Keratinocyte (primary cell): ENCODE measurements around the gene ARID1B.

ENCODE experiments used
- CTCF ChIP-seq, 3 experiments: IDR thresholded peaks in 1 of 3; conservative IDR thresholded peaks in 1 of 3; optimal IDR thresholded peaks in 1 of 3; 2 replicates in 2 of 3; 3 replicates in 1 of 3; pipeline versions ENCODE3 to v1.5.1; 2011; ENCODE audit warnings: low read length in 3 of 3, mild to moderate bottlenecking in 3 of 3, moderate library complexity in 2 of 3, control low read depth in 1 of 3, inconsistent platforms in 1 of 3; ENCODE audit not compliant: insufficient read depth in 2 of 3; ENCODE audit errors: extremely low read depth in 1 of 3
- EZH2 ChIP-seq: IDR thresholded peaks from one replicate; pipeline ENCODE4 v1.6.1; 2012; ENCODE audit warnings: inconsistent platforms, mild to moderate bottlenecking, low read length, moderate library complexity

- TF ChIP-seq CTCF (optimal IDR thresholded peaks at IDR 0.05 in 1 of 3, IDR thresholded peaks at IDR 0.05 in 1 of 3, conservative IDR thresholded peaks at IDR 0.05 in 1 of 3; ENCODE audit: extremely low read depth in 1 of 3, insufficient read depth in 2 of 3, low read length in 3 of 3) (no peak), EZH2 (no peak)
Measured at GRCh38 chr6:157239671-157240058, 462.5 kb downstream of the ARID1B start.
